ENCODE measurements around the gene ROCK1. TPM values are rescaled to one million over a fixed set of nuclear protein-coding genes. Genes with fewer than 3 reads are reported as not detected.
A peak's percentile ranks its signal among the peaks of the same experiment; 100 is the strongest.
"Not testable (repeated sequence)": the region's sequence is repeated elsewhere in the genome, so short reads cannot be mapped to it uniquely, and the experiment has no call there.

Gene ROCK1
- total and polyA plus RNA-seq, 5 donors, result 13.3 to 41.6 (median 36.0) TPM

- H3K27ac ChIP-seq (ENCODE audit: low read length), result peak overlapping the region; percentile 37
- H3K4me3 ChIP-seq (ENCODE audit: low read length), result no peak overlapping the region
- intact Hi-C loops (cut with DNase I), result loop anchor here in 2 of 4 donors (10.0 kb wide), 2 partner anchors 52 to 622 kb away; no protein-coding TSS in a partner anchor
- DNase-seq (no peak), ATAC-seq (peak; percentile 62 to 63)
- no peaks in the 10 kb centered on the region for H3K9me3 ChIP-seq (ENCODE audit: control insufficient read depth, low read length)
- H3K4me1 ChIP-seq (ENCODE audit: control insufficient read depth, insufficient read depth, low read length), result peaks cover 9% of the 10 kb centered on the region
- H3K27me3 ChIP-seq (ENCODE audit: control insufficient read depth, insufficient read depth), result no peaks in the 10 kb centered on the region
Observed at GRCh38 chr18:21053127-21053526, 58.5 kb downstream of the ROCK1 start.

DNA sequence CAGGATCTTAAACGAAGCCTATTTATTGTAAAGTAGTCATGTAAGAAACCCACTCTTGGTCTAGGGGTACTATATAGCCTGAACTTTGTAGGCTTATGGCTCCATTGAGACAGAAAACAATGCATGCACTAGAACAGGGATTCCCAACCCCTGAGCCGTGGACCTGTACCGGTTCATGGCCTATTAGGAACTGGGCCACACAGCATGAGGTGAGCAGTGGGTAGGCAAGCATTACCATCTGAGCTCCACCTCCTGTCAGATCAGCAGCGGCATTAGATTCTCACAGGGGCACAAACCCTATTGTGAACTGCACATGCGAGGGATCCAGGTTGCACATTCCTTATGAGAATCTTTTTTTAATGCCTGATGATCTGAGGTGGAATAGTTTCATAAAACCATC, 59.2 kb downstream of the ROCK1 start:
- intact Hi-C loops (cut with DNase I), result loop anchor here in 2 of 4 donors (10.0 kb wide), 2 partner anchors 52 to 622 kb away; no protein-coding TSS in a partner anchor
- no peaks in the 10 kb centered on the region for H3K27me3 ChIP-seq (ENCODE audit: control insufficient read depth, insufficient read depth)
- H3K9me3 ChIP-seq (ENCODE audit: control insufficient read depth, low read length), result no peaks in the 10 kb centered on the region
- no peak overlapping the region for H3K27ac ChIP-seq (ENCODE audit: low read length)
- WGBS, result 94% methylated on average over 5 of the region's 5 CpGs
- DNase-seq (no peak), ATAC-seq (no peak)
- peaks cover 9% of the 10 kb centered on the region for H3K4me1 ChIP-seq (ENCODE audit: control insufficient read depth, insufficient read depth, low read length)
- no peak overlapping the region for H3K4me3 ChIP-seq (ENCODE audit: low read length)

GRCh38 chr18:21051620-21052019, 60.0 kb downstream of the ROCK1 start:
- intact Hi-C loops (cut with DNase I), result loop anchor here in 2 of 4 donors (10.0 kb wide), 2 partner anchors 53 to 623 kb away; no protein-coding TSS in a partner anchor
- H3K9me3 ChIP-seq (ENCODE audit: control insufficient read depth, low read length), result no peaks in the 10 kb centered on the region
- H3K4me3 ChIP-seq (ENCODE audit: low read length), result no peak overlapping the region
- no peaks in the 10 kb centered on the region for H3K27me3 ChIP-seq (ENCODE audit: control insufficient read depth, insufficient read depth)
- H3K4me1 ChIP-seq (ENCODE audit: control insufficient read depth, insufficient read depth, low read length), result peaks cover 8% of the 10 kb centered on the region
- DNase-seq (no peak), ATAC-seq (no peak)
- 88% methylated on average over 3 of the region's 3 CpGs for WGBS
- H3K27ac ChIP-seq (ENCODE audit: low read length), result no peak overlapping the region

- 27% methylated on average over 1 of the region's 1 CpG for WGBS
- Histone ChIP-seq H3K9me3 (ENCODE audit: control insufficient read depth, low read length) (no peaks in the 10 kb centered on the region), H3K27me3 (ENCODE audit: control insufficient read depth, insufficient read depth) (no peaks in the 10 kb centered on the region), H3K4me1 (ENCODE audit: control insufficient read depth, insufficient read depth, low read length) (peaks cover 7% of the 10 kb centered on the region), H3K4me3 (ENCODE audit: low read length) (no peak overlapping the region), H3K27ac (ENCODE audit: low read length) (no peak overlapping the region)
- no peak for DNase-seq
- no peak for ATAC-seq
- intact Hi-C loops (cut with DNase I), result no loop called here
Observed at GRCh38 chr18:21049306-21049705, 62.3 kb downstream of the ROCK1 start.

DNA sequence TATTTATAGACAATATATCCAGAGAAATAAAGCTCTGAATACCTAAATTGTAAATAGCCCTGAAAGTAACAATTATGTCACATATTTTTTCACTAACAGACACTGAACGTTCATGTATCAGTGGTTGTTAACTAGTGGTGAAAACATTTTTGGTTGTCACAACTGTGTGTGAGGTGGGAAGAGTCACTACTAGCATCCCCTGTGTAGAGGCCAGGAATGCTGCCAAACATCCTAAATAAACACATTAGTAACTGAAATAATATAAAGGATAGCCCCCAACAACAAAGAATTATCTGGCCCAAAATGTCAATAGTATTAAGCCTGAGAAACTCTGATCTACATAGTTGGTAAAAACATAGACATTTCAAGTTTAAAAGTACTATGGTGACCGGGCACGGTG, 64.5 kb downstream of the ROCK1 start:
- 80% methylated on average over 3 of the region's 3 CpGs for WGBS
- Histone ChIP-seq H3K9me3 (ENCODE audit: control insufficient read depth, low read length) (no peaks in the 10 kb centered on the region), H3K27ac (ENCODE audit: low read length) (no peak overlapping the region), H3K4me3 (ENCODE audit: low read length) (no peak overlapping the region), H3K27me3 (ENCODE audit: control insufficient read depth, insufficient read depth) (no peaks in the 10 kb centered on the region), H3K4me1 (ENCODE audit: control insufficient read depth, insufficient read depth, low read length) (peaks cover 3% of the 10 kb centered on the region)
- no peak for DNase-seq
- intact Hi-C loops (cut with DNase I), result no loop called here
- ATAC-seq, result no peak

GRCh38 chr18:21040466-21040865, 71.1 kb downstream of the ROCK1 start:
- intact Hi-C loops (cut with DNase I), result no loop called here
- Histone ChIP-seq H3K9me3 (ENCODE audit: control insufficient read depth, low read length) (no peaks in the 10 kb centered on the region), H3K27ac (ENCODE audit: low read length) (no peak overlapping the region), H3K4me3 (ENCODE audit: low read length) (no peak overlapping the region), H3K4me1 (ENCODE audit: control insufficient read depth, insufficient read depth, low read length) (no peaks in the 10 kb centered on the region), H3K27me3 (ENCODE audit: control insufficient read depth, insufficient read depth) (no peaks in the 10 kb centered on the region)
- ATAC-seq, result no peak
- DNase-seq, result no peak
- WGBS, result 73% methylated on average over 2 of the region's 2 CpGs

- no peaks in the 10 kb centered on the region for H3K9me3 ChIP-seq (ENCODE audit: control insufficient read depth, low read length)
- H3K4me3 ChIP-seq (ENCODE audit: low read length), result no peak overlapping the region
- H3K27ac ChIP-seq (ENCODE audit: low read length), result no peak overlapping the region
- H3K4me1 ChIP-seq (ENCODE audit: control insufficient read depth, insufficient read depth, low read length), result no peaks in the 10 kb centered on the region
- ATAC-seq, result no peak
- no peaks in the 10 kb centered on the region for H3K27me3 ChIP-seq (ENCODE audit: control insufficient read depth, insufficient read depth)
- intact Hi-C loops (cut with DNase I), result no loop called here
- no peak for DNase-seq
Observed at GRCh38 chr18:21038201-21038600, 73.4 kb downstream of the ROCK1 start.

GRCh38 chr18:21031845-21032244, 79.8 kb downstream of the ROCK1 start:
- Histone ChIP-seq H3K9me3 (ENCODE audit: control insufficient read depth, low read length) (no peaks in the 10 kb centered on the region), H3K27me3 (ENCODE audit: control insufficient read depth, insufficient read depth) (no peaks in the 10 kb centered on the region), H3K4me1 (ENCODE audit: control insufficient read depth, insufficient read depth, low read length) (no peaks in the 10 kb centered on the region), H3K4me3 (ENCODE audit: low read length) (no peak overlapping the region), H3K27ac (ENCODE audit: low read length) (no peak overlapping the region)
- ATAC-seq (no peak), DNase-seq (no peak)
- intact Hi-C loops (cut with DNase I), result no loop called here

DNA sequence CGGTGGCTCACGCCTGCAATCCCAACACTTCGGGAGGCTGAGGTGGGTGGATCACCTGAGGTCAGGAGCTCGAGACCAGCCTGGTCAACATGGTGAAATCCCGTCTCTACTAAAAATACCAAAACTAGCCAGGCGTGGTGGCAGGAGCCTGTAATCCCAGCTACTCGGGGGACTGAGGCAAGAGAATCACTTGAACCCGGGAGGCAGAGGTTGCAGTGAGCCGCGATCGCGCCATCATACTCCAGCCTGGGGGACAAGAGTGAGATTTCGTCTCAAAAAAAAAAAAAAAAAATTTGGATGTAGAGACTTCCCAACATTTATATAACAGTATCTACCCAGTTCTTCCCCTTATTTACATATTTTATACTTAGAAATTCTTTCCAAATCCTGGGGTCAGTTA, 93.4 kb downstream of the ROCK1 start:
- H3K9me3 ChIP-seq (ENCODE audit: control insufficient read depth, low read length); DNase-seq; H3K4me1 ChIP-seq (ENCODE audit: control insufficient read depth, insufficient read depth, low read length); H3K4me3 ChIP-seq (ENCODE audit: low read length); intact Hi-C loops (cut with DNase I); ATAC-seq; H3K27me3 ChIP-seq (ENCODE audit: control insufficient read depth, insufficient read depth); H3K27ac ChIP-seq (ENCODE audit: low read length): not testable (repeated sequence)
- 97% methylated on average over 13 of the region's 13 CpGs for WGBS

DNA sequence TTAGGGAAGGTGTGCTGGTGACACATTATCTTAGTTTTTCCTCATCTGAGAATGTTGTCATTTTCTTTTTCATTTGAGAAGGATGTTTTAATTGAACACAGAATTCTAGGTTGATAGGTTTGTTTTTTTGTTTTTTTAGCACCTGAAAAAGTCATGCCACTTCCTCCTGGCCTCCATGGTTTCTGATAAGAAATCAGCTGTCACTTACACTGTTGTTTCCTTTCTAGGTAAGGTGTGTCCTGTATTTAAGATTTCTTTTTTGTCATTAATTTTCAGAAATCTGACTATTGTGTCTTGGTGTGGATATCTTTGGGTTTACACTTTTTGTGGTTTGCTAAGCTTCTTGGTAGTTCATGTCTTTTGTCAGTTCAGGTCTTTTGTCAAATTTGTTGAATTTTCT, 99.3 kb downstream of the ROCK1 start:
- DNase-seq, result no peak
- intact Hi-C loops (cut with DNase I), result no loop called here
- Histone ChIP-seq H3K4me1 (ENCODE audit: control insufficient read depth, insufficient read depth, low read length) (no peaks in the 10 kb centered on the region), H3K27me3 (ENCODE audit: control insufficient read depth, insufficient read depth) (no peaks in the 10 kb centered on the region), H3K4me3 (ENCODE audit: low read length) (no peak overlapping the region), H3K9me3 (ENCODE audit: control insufficient read depth, low read length) (no peaks in the 10 kb centered on the region), H3K27ac (ENCODE audit: low read length) (no peak overlapping the region)
- no peak for ATAC-seq

GRCh38 chr18:21004726-21005125, 106.9 kb downstream of the ROCK1 start:
- Histone ChIP-seq H3K27me3 (ENCODE audit: control insufficient read depth, insufficient read depth) (no peaks in the 10 kb centered on the region), H3K4me3 (ENCODE audit: low read length) (no peak overlapping the region), H3K27ac (ENCODE audit: low read length) (no peak overlapping the region), H3K4me1 (ENCODE audit: control insufficient read depth, insufficient read depth, low read length) (no peaks in the 10 kb centered on the region), H3K9me3 (ENCODE audit: control insufficient read depth, low read length) (no peaks in the 10 kb centered on the region)
- no peak for DNase-seq
- peak; percentile 91 to 95 for ATAC-seq
- intact Hi-C loops (cut with DNase I), result loop anchor here in 2 of 4 donors (10.0 kb wide), 2 partner anchors 100 to 110 kb away; partner anchors contain the start of gene ROCK1 (in 1 of the 2)

GRCh38 chr18:21000667-21001066, 110.9 kb downstream of the ROCK1 start:
- Histone ChIP-seq H3K9me3 (ENCODE audit: control insufficient read depth, low read length) (no peaks in the 10 kb centered on the region), H3K27ac (ENCODE audit: low read length) (no peak overlapping the region), H3K27me3 (ENCODE audit: control insufficient read depth, insufficient read depth) (no peaks in the 10 kb centered on the region), H3K4me1 (ENCODE audit: control insufficient read depth, insufficient read depth, low read length) (no peaks in the 10 kb centered on the region), H3K4me3 (ENCODE audit: low read length) (no peak overlapping the region)
- ATAC-seq, result no peak
- intact Hi-C loops (cut with DNase I), result loop anchor here in 2 of 4 donors (10.0 kb wide), 2 partner anchors 104 to 114 kb away; partner anchors contain the start of gene ROCK1 (in 1 of the 2)
- DNase-seq, result no peak
